CD4-positive, alpha-beta T cell (primary cell): Measurements from ENCODE around the gene HDAC7. TPM values are rescaled to one million over a fixed set of nuclear protein-coding genes. Genes with fewer than 3 reads are reported as not detected.

Experiments
- ATAC-seq: fragments of 200-7000 bp; cut with Tn5 transposase; one replicate; pipeline ENCODE4 v1.10.0; 2022; ENCODE audit warnings: mild to moderate bottlenecking; ENCODE audit not compliant: poor library complexity
- CTCF ChIA-PET: fragments of 350-600 bp; sonication (Branson Sonifier 250); formaldehyde crosslinking; loops from one replicate; lab custom pipeline; 2021; ENCODE audit warnings: antibody characterized with exemption, inconsistent platforms; lab: Charles Lee
- POLR2A ChIA-PET: fragments of 350-600 bp; sonication (Branson Sonifier 250); formaldehyde crosslinking; loops from one replicate; lab custom pipeline; 2021; ENCODE audit warnings: antibody characterized with exemption, inconsistent platforms; lab: Charles Lee
- DNase-seq, 14 experiments: peaks; one replicate each; pipeline ENCODE4 v3.0.0-alpha.2; 2013 to 2020; ENCODE audit warnings: mixed read lengths in 2 of 14
- H3K27ac ChIP-seq, 2 donors: one replicate each; pipeline versions ENCODE4 v1.5.1 to v1.7.0; 2013; ENCODE audit warnings: low read length in 2 of 2, low read depth in 1 of 2, mild to moderate bottlenecking in 1 of 2
- H3K27me3 ChIP-seq, 2 experiments: 1 replicate in 1 of 2; 2 replicates in 1 of 2; pipeline versions ENCODE4 v1.6.1 to v1.7.0; 2013; ENCODE audit warnings: low read length in 2 of 2, control low read depth in 1 of 2, mild to moderate bottlenecking in 1 of 2, moderate library complexity in 1 of 2; ENCODE audit not compliant: insufficient read depth in 2 of 2, control insufficient read depth in 1 of 2
- H3K36me3 ChIP-seq: one replicate; pipeline ENCODE4 v1.6.1; 2013; ENCODE audit warnings: low read length, control low read depth; ENCODE audit not compliant: insufficient read depth
- H3K4me1 ChIP-seq: one replicate; pipeline ENCODE4 v1.6.1; 2013; ENCODE audit warnings: low read length, control low read depth; ENCODE audit not compliant: insufficient read depth
- H3K4me3 ChIP-seq: one replicate; pipeline ENCODE4 v1.5.1; 2013; ENCODE audit warnings: mild to moderate bottlenecking, low read length, moderate library complexity
- H3K9me3 ChIP-seq, 2 experiments: 1 replicate in 1 of 2; 2 replicates in 1 of 2; pipeline versions ENCODE4 v1.6.1 to v1.7.0; 2013; ENCODE audit warnings: low read length in 2 of 2, mild to moderate bottlenecking in 2 of 2, control low read depth in 1 of 2, moderate library complexity in 1 of 2; ENCODE audit not compliant: control insufficient read depth in 1 of 2, insufficient read depth in 1 of 2
- H3K27ac Mint-ChIP-seq: one replicate; pipeline ENCODE4 v1.8.0; 2020; ENCODE audit warnings: mixed read lengths
- H3K27me3 Mint-ChIP-seq: one replicate; pipeline ENCODE4 v1.8.0; 2021; ENCODE audit warnings: mixed read lengths
- H3K36me3 Mint-ChIP-seq: one replicate; pipeline ENCODE4 v1.8.0; 2021; ENCODE audit warnings: low read depth, mixed read lengths
- H3K4me1 Mint-ChIP-seq: one replicate; pipeline ENCODE4 v1.8.0; 2021; ENCODE audit warnings: low read depth, mixed read lengths
- H3K4me3 Mint-ChIP-seq: one replicate; pipeline ENCODE4 v1.8.0; 2020; ENCODE audit warnings: mild to moderate bottlenecking, mixed read lengths
- H3K9me3 Mint-ChIP-seq: one replicate; pipeline ENCODE4 v1.8.0; 2020; ENCODE audit warnings: mixed read lengths
- intact Hi-C, 2 experiments: fragments of 100-400 bp; cut with DNase I in 1 of 2; cut with micrococcal nuclease in 1 of 2; formaldehyde crosslinking; loops; one replicate each; pipeline versions ENCODE4 v1.15.1 to v1.9.0; 2023 to 2025; cut with DNase I, micrococcal nuclease
- total RNA-seq, 174 experiments: library from RNA in 2 of 174; stranded (reverse) in 2 of 174; gene quantifications; one replicate each; pipeline ENCODE4 v1.2.3 and lab custom pipeline; 2021 to 2026
- TF ChIP-seq, protein P1 (sequence below): fragments of 200-600 bp; IDR thresholded peaks from one replicate; pipeline ENCODE4 v1.8.0; 2022; ENCODE audit warnings: antibody characterized with exemption, mild to moderate bottlenecking

HDAC7 gene
- total RNA-seq, 2 experiments from 2014 or later = 116 to 122 TPM

DNA sequence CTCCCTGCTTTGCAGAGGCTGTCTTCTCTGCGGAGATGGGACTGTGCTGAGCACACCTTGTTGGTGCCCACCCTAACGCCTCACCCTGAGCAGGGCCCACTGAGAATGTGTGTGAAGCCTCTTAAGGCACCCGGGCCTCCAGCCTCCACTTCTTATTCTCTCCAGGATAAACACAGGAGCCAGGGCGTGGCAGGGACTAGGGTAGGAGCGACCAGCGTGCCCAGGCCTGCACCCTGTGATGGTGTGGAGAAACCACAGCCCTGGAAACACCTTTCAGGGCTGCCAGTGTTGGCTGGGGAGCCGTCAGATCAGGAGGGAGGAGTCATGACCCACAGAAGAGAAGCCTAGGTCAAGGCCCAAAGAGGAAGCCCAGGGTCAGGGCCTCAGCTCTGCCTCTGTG is 43.8 kb upstream of the HDAC7 start:
- ATAC-seq (no peak), DNase-seq (no peak)
- ChIA-PET POLR2A (no interaction called here), CTCF (no interaction called here)
- Mint-ChIP-seq H3K27ac (no peak overlapping the region), H3K36me3 (no peaks in the 10 kb centered on the region), H3K9me3 (no peaks in the 10 kb centered on the region), H3K4me3 (no peak overlapping the region), H3K27me3 (no peaks in the 10 kb centered on the region), H3K4me1 (peaks cover 5% of the 10 kb centered on the region)
- Histone ChIP-seq H3K9me3 (no peaks in the 10 kb centered on the region), H3K36me3 (no peaks in the 10 kb centered on the region), H3K27me3 (no peaks in the 10 kb centered on the region), H3K4me3 (no peak overlapping the region), H3K27ac (no peak overlapping the region), H3K4me1 (no peaks in the 10 kb centered on the region)
- TF ChIP-seq, protein P1, sequence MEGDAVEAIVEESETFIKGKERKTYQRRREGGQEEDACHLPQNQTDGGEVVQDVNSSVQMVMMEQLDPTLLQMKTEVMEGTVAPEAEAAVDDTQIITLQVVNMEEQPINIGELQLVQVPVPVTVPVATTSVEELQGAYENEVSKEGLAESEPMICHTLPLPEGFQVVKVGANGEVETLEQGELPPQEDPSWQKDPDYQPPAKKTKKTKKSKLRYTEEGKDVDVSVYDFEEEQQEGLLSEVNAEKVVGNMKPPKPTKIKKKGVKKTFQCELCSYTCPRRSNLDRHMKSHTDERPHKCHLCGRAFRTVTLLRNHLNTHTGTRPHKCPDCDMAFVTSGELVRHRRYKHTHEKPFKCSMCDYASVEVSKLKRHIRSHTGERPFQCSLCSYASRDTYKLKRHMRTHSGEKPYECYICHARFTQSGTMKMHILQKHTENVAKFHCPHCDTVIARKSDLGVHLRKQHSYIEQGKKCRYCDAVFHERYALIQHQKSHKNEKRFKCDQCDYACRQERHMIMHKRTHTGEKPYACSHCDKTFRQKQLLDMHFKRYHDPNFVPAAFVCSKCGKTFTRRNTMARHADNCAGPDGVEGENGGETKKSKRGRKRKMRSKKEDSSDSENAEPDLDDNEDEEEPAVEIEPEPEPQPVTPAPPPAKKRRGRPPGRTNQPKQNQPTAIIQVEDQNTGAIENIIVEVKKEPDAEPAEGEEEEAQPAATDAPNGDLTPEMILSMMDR = no peak
- intact Hi-C loops = loop anchor here in 1 of 2 experiments (5.0 kb wide), 1 partner anchor 74 kb away; no protein-coding TSS in a partner anchor

GRCh38 chr12:47862881-47863280 is 43.2 kb upstream of the HDAC7 start:
- H3K4me3 Mint-ChIP-seq = no peak overlapping the region
- H3K4me1 ChIP-seq = no peaks in the 10 kb centered on the region
- H3K36me3 Mint-ChIP-seq = no peaks in the 10 kb centered on the region
- peaks cover 5% of the 10 kb centered on the region for H3K4me1 Mint-ChIP-seq
- no peaks in the 10 kb centered on the region for H3K27me3 ChIP-seq
- H3K9me3 Mint-ChIP-seq = no peaks in the 10 kb centered on the region
- no peak for ATAC-seq
- ChIA-PET CTCF (interaction anchor here (1.3 kb wide), 1 partner anchor 96 kb away, joined by 3 read pairs; no protein-coding TSS in a partner anchor), POLR2A (no interaction called here)
- no peak for DNase-seq
- no peak overlapping the region for H3K27ac ChIP-seq
- no peaks in the 10 kb centered on the region for H3K9me3 ChIP-seq
- H3K27ac Mint-ChIP-seq = no peak overlapping the region
- TF ChIP-seq, protein P1 = no peak
- no peaks in the 10 kb centered on the region for H3K27me3 Mint-ChIP-seq
- H3K4me3 ChIP-seq = no peak overlapping the region
- intact Hi-C loops = loop anchor here in 1 of 2 experiments (5.0 kb wide), 1 partner anchor 74 kb away; no protein-coding TSS in a partner anchor
- H3K36me3 ChIP-seq = no peaks in the 10 kb centered on the region

DNA sequence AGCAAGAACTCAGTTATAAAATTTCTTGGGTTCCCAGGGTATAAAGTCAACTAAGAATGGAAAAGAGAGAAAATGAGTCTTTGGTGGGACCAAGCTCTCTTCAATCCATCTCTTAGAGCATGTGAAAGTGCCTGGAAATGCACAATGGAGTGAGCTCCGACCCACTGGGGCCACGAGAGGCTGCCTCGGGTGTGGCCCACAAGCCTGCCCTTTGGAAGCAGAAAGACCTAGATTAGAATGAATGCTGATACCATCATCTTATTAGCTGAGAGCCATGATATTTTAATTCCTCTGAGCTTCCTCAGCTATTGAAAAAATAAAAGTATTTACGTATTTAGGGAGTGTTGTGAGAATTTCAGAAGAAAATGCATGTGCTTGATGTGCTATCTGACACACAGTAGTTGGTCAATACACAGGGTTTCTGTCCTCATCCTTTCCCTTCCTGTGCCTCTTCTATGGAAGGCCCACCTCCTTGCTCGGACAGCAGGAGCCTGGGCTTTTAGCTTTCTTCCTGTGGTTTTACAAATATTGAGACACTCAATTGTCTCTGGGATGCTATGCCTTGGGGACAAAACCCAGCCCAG is 42.6 kb upstream of the HDAC7 start:
- no peaks in the 10 kb centered on the region for H3K36me3 ChIP-seq
- Mint-ChIP-seq H3K4me3 (no peak overlapping the region), H3K9me3 (no peaks in the 10 kb centered on the region), H3K36me3 (no peaks in the 10 kb centered on the region), H3K27ac (no peak overlapping the region), H3K4me1 (peaks cover 5% of the 10 kb centered on the region), H3K27me3 (no peaks in the 10 kb centered on the region)
- no peaks in the 10 kb centered on the region for H3K9me3 ChIP-seq
- H3K4me3 ChIP-seq = no peak overlapping the region
- no peaks in the 10 kb centered on the region for H3K27me3 ChIP-seq
- CTCF ChIA-PET = interaction anchor here (1.3 kb wide), 1 partner anchor 95 kb away, joined by 3 read pairs; no protein-coding TSS in a partner anchor
- DNase-seq = no peak
- no peak for ATAC-seq
- TF ChIP-seq, protein P1 = no peak
- no peak overlapping the region for H3K27ac ChIP-seq
- intact Hi-C loops = loop anchor here in 1 of 2 experiments (5.0 kb wide), 1 partner anchor 75 kb away; no protein-coding TSS in a partner anchor
- no peaks in the 10 kb centered on the region for H3K4me1 ChIP-seq
- POLR2A ChIA-PET = no interaction called here
